Vagina (tissue), 2 donors: Measurements from ENCODE around the gene HGF. TPM values are rescaled to one million over a fixed set of nuclear protein-coding genes. Genes with fewer than 3 reads are reported as not detected.
A peak's percentile ranks its signal among the peaks of the same experiment; 100 is the strongest.
"Not testable (repeated sequence)": the region's sequence is repeated elsewhere in the genome, so short reads cannot be mapped to it uniquely, and the experiment has no call there.

Source experiments
- DNase-seq, 2 donors: peaks; one replicate each; pipeline ENCODE4 v3.0.0-alpha.2; 2017; ENCODE audit errors: extremely low spot score in 2 of 2
- H3K27ac ChIP-seq: fragments of 200-600 bp; sonication (generic); one replicate; pipeline ENCODE4 v1.5.1; 2019
- H3K27me3 ChIP-seq: fragments of 200-600 bp; sonication (generic); one replicate; pipeline ENCODE4 v1.5.1; 2019
- H3K36me3 ChIP-seq, 2 donors: fragments of 200-600 bp; sonication (generic); one replicate each; pipeline ENCODE4 v1.5.1; 2017 to 2019
- H3K4me1 ChIP-seq: fragments of 200-600 bp; sonication (generic); one replicate; pipeline ENCODE4 v1.5.1; 2019
- H3K4me3 ChIP-seq, 2 donors: fragments of 200-600 bp; sonication (generic); 1 replicate in 1 of 2; 2 replicates in 1 of 2; pipeline ENCODE4 v1.5.1; 2016 to 2019
- H3K9me3 ChIP-seq: fragments of 200-600 bp; sonication (generic); one replicate; pipeline ENCODE4 v1.5.1; 2019
- CTCF ChIP-seq, 3 experiments: fragments of 450-650 bp in 2 of 3; fragments of 200-600 bp in 1 of 3; sonication (generic) in 1 of 3; IDR thresholded peaks; one replicate each; pipeline ENCODE4 v1.5.1; 2017 to 2019; ENCODE audit warnings: antibody characterized with exemption in 3 of 3, mild to moderate bottlenecking in 2 of 3, moderate library complexity in 2 of 3
- POLR2A ChIP-seq, 2 donors: fragments of 450-650 bp; IDR thresholded peaks; one replicate each; pipeline ENCODE4 v1.6.1; 2017; ENCODE audit warnings: antibody characterized with exemption in 2 of 2, mild to moderate bottlenecking in 2 of 2, moderate library complexity in 2 of 2
- POLR2AphosphoS5 ChIP-seq, 2 donors: sonication (generic); formaldehyde crosslinking; IDR thresholded peaks; one replicate each; pipeline ENCODE4 v1.9.0; 2017; ENCODE audit warnings: antibody characterized with exemption in 2 of 2, mild to moderate bottlenecking in 2 of 2, low read depth in 1 of 2; ENCODE audit not compliant: insufficient read depth in 1 of 2
- intact Hi-C: fragments of 100-400 bp; cut with DNase I; formaldehyde crosslinking; loops from one replicate; pipeline ENCODE4 v1.15.1; 2023
- total RNA-seq: library from RNA; depleted of rRNA; stranded (reverse); fragments of >200 nt; gene quantifications from one replicate; pipeline ENCODE4 v1.2.3, GENCODE V29; 2016

HGF gene
- 15.0 TPM for total RNA-seq

DNA sequence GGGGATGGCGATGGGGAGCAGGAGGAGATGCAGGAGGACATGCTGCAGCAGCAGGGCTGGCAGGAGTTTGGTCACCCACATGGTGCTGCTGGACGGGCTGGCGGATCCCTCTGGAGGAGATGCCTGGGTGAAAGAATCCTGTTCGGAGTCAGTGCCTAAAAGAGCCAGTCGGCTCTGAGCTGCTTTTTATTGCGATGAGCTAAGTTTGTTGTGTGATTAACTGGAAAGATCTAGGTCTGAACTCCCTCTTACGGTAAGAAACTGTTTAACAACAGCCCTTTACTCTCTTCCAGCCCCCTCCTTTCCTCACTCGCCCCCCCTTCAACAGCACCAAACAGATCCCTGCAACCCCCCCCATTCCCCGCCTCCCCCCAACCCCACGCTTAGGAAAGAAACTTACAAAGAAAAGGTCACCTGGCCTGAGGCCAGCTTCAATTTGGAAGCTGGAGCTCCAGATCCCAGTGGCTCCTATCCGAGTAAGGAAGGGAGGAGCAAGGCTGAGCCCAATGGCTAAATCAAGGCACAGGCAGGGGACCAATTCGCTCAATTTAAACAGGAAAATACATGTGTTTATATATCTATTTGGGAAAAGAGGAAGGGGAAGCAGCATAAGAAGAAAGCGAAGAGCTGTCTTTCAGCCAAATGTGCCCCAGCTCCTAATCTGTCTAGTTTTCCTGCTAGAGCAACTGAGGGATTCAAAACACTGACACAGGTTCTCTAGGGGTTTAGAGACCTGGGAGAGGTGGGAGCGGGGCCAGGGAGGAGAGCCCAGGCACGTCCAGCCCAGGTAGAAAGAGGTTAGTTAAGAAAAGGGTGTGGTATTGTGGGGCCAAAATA, at the start of gene HGF:
TSS of gene HGF (minus strand) at position 157 of the 837 bp plus-strand sequence. CDS start at position 81, 76 bp downstream.
- intact Hi-C loops = no loop called here
- H3K4me3 ChIP-seq = peak within 1 kb of the TSS; percentile 44 to 47
- TF ChIP-seq POLR2A (IDR thresholded peaks at IDR 0.05) (peak in 1 of 2 donors; percentile 54), CTCF (IDR thresholded peaks at IDR 0.05) (peak in 1 of 3 experiments; percentile 13), POLR2AphosphoS5 (IDR thresholded peaks at IDR 0.05; ENCODE audit: insufficient read depth in 1 of 2, low read depth in 1 of 2) (peak in 1 of 2 donors; percentile 72)
- H3K4me1 ChIP-seq = peaks cover 31% of the 10 kb centered on the region
- DNase-seq = peak in 1 of 2 donors; percentile 92
- no peaks in the 10 kb centered on the region for H3K9me3 ChIP-seq
- no peaks in the 10 kb centered on the region for H3K27me3 ChIP-seq
- H3K27ac ChIP-seq = peak within 1 kb of the TSS; percentile 82
- H3K36me3 ChIP-seq = no peaks in the 10 kb centered on the region

- Histone ChIP-seq H3K27me3 (no peaks in the 10 kb centered on the region), H3K27ac (no peak overlapping the region), H3K36me3 (no peaks in the 10 kb centered on the region), H3K4me3 (no peak overlapping the region), H3K9me3 (no peaks in the 10 kb centered on the region), H3K4me1 (no peaks in the 10 kb centered on the region)
- TF ChIP-seq POLR2A (IDR thresholded peaks at IDR 0.05) = no peak
- no peak for TF ChIP-seq POLR2AphosphoS5 (IDR thresholded peaks at IDR 0.05; ENCODE audit: insufficient read depth in 1 of 2, low read depth in 1 of 2)
- no peak for TF ChIP-seq CTCF (IDR thresholded peaks at IDR 0.05)
- DNase-seq = no peak
- intact Hi-C loops = no loop called here
These were observed 46.5 kb upstream of the HGF start for GRCh38 chr7:81816312-81816711.

- H3K27ac ChIP-seq, DNase-seq, H3K4me3 ChIP-seq, H3K27me3 ChIP-seq, H3K36me3 ChIP-seq, H3K9me3 ChIP-seq, H3K4me1 ChIP-seq, intact Hi-C loops: not testable (repeated sequence)
These were observed 43.1 kb upstream of the HGF start for GRCh38 chr7:81812866-81813476.

DNA sequence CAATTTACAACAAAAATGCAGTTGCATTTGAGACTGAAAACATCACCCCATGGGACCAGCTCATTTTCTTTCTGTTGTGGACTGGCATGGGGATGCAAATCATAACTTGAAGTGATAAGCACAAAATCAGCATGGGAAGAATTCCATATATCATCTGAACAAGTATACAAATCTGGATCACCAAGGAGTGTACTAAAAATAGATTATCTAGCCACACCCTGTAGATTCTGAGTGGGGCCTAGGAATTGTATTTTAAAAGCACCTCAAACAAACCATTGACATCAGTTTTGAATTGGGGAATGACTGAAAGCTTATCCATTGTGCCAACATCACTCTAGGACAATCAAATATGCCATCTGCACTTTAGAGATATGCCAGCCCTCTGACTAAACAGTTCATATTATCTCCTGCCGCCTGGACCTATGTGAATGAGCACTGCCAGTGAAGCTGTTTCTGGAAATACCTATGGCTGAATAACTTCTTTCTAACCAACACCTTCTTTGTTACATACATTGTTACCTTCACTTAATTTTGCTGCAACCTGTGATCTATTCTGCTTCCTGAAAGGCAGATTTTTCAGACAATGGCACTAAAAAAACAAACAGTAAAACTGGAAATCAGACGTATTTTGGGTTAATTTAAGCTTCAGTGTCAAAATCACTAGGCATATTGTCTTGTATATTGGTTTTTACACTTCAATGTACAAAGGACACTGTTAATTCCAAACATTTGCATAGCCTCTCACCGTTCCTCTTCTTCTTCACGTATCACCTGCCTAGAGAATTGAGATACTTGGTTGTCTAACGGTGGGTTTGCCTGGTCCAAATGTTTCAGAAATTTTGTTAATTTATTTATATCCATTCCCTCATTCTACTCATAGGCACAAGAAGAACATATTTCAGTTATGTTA, 42.4 kb upstream of the HGF start:
- Histone ChIP-seq H3K4me3 (no peak overlapping the region), H3K9me3 (no peaks in the 10 kb centered on the region), H3K4me1 (no peaks in the 10 kb centered on the region), H3K36me3 (no peaks in the 10 kb centered on the region), H3K27ac (no peak overlapping the region), H3K27me3 (no peaks in the 10 kb centered on the region)
- TF ChIP-seq POLR2AphosphoS5 (IDR thresholded peaks at IDR 0.05; ENCODE audit: insufficient read depth in 1 of 2, low read depth in 1 of 2) (no peak), POLR2A (IDR thresholded peaks at IDR 0.05) (no peak), CTCF (IDR thresholded peaks at IDR 0.05) (no peak)
- no peak for DNase-seq
- intact Hi-C loops = no loop called here

GRCh38 chr7:81810476-81811155, 40.8 kb upstream of the HGF start:
- DNase-seq = no peak
- no peaks in the 10 kb centered on the region for H3K9me3 ChIP-seq
- intact Hi-C loops = no loop called here
- no peaks in the 10 kb centered on the region for H3K4me1 ChIP-seq
- H3K27me3 ChIP-seq = no peaks in the 10 kb centered on the region
- no peak overlapping the region for H3K4me3 ChIP-seq
- TF ChIP-seq POLR2A (IDR thresholded peaks at IDR 0.05) = no peak
- TF ChIP-seq CTCF (IDR thresholded peaks at IDR 0.05) = no peak
- no peak for TF ChIP-seq POLR2AphosphoS5 (IDR thresholded peaks at IDR 0.05; ENCODE audit: insufficient read depth in 1 of 2, low read depth in 1 of 2)
- H3K36me3 ChIP-seq = no peaks in the 10 kb centered on the region
- no peak overlapping the region for H3K27ac ChIP-seq

GRCh38 chr7:81808310-81808709, 38.5 kb upstream of the HGF start:
- H3K27ac ChIP-seq, H3K36me3 ChIP-seq, DNase-seq, H3K4me1 ChIP-seq, H3K27me3 ChIP-seq, H3K4me3 ChIP-seq, H3K9me3 ChIP-seq, intact Hi-C loops: not testable (repeated sequence)
